T-helper 9 cell (primary cell): ENCODE data around the gene NBPF26.
"Not testable (repeated sequence)": the region's sequence is repeated elsewhere in the genome, so short reads cannot be mapped to it uniquely, and the experiment has no call there.

ENCODE experiments used
- DNase-seq: peaks from one replicate; pipeline ENCODE4 v3.0.0-alpha.2; 2020
- total RNA-seq, 2 donors: gene quantifications; one replicate each; lab custom pipeline; 2026; lab: John Stamatoyannopoulos, UW

The NBPF26 gene
- total RNA-seq = 26.8 to 40.4 reads per million in 2 donors

DNA sequence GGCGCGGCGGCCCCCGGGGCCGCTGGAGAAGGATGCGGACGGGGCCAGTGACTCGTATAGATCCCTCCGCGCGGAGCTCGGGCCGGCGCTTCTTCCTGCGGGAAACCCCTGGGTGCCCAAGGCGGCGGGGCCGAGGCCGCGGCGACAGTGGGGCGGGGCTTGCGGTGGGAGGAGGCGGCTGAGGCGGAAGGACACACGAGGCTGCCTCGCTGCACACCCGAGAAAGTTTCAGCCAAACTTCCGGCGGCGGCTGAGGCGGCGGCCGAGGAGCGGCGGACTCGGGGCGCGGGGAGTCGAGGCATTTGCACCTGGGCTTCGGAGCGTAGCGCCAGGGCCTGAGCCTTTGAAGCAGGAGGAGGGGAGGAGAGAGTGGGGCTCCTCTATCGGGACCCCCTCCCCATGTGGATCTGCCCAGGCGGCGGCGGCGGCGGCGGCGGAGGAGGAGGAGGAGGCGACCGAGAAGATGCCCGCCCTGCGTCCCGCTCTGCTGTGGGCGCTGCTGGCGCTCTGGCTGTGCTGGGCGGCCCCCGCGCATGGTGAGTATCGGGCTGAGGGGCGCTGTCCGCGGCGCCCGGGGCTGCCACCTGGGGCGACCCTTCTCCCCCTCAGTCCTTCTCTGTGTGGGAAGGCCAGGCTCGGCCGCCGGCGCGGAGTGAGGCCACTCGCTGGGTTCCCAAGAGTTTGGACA lies at the start of gene NBPF26:
Gene NBPF26 (plus strand): TSS at position 231 of the 688 bp plus-strand sequence.
- peak; percentile 48 for DNase-seq

DNA sequence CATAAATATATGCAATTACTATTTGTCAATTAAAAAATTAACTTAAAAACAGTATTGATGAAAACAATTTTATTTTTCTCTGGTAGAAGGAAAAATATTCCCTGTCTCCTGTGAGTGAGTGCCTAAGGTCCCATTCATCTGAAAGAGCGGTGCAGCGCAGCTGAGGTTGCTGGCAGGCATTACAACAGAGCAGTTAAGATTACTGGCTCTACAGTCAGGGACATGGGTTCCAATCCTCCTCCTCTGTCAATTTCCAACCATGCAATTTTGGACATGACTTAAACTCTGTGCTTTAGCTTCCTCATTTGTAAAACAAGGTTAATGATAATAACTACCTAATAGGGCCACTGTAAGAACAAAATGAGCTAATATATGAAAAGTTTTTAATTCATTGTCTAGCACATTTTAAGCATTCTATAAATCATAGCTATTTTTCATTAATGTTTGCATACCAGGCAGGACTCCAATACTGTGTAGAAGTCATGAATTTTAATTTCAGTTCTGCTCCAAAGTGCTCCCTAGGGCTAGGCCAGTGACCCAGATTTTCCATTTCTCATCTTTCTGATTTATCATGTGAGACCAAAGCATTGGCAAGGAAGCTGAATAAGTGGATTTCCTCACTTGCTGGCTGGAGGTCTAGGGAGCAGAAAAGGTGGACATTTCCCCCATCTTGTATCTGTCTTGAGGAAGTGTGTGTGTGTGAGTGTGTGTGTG lies 43.5 kb upstream of the NBPF26 start:
- not testable (repeated sequence) for DNase-seq

DNA sequence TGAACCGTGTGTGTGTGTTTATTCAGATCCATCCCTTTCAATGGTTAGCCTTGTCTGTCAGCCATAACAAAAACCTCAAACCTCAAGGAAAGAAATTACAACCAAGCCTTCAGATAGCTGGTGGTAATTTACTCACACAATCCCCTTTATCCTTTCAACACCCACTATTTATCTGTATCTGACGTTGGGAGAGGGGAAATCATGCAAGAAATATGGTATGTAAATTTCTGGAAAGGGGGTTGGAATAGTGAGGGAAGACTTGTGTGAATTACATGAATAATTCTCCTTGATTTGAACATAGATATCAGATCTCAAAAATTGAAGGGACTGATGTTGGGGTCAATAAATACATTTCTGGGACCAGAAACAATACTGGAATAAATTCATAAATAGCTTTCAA lies 42.8 kb upstream of the NBPF26 start:
- not testable (repeated sequence) for DNase-seq

DNA sequence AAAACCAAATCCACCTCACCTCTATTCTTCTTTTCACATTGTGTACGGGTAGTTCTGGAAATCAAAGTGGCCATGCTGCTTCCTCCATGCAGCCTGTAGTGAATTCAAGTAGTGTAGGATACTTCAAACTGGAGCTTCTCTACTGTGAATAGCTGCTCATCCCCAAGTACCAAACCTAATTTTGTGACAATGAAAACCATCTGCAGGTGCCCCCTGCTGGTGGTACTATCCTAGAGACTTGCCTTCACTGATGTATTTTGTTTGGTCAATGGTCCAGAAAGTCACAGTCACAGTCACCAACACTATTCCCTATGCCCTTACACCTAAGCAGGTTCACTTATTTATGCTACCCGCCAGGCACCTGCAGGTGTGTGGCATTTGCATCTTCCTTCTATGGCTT lies 39.3 kb upstream of the NBPF26 start:
- not testable (repeated sequence) for DNase-seq

DNA sequence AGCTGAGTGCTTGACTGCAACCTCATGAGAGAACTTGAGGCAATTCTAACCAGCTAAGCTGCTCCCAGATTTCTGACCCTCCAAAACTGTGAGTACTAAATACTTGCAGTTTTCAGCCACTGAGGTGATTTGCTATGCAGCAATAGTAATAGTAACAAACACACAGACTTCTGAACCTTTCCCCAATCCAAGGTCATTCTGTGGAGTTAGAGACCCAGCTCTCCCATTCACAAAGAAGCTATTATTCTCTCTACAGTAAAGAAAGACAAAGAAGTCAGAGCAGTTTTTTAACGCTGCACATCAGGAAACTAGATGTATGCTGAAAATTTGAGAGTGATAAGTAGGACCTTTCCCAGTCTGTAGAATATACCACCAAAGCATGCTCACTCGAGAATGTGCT lies 38.1 kb upstream of the NBPF26 start:
- DNase-seq = not testable (repeated sequence)

DNA sequence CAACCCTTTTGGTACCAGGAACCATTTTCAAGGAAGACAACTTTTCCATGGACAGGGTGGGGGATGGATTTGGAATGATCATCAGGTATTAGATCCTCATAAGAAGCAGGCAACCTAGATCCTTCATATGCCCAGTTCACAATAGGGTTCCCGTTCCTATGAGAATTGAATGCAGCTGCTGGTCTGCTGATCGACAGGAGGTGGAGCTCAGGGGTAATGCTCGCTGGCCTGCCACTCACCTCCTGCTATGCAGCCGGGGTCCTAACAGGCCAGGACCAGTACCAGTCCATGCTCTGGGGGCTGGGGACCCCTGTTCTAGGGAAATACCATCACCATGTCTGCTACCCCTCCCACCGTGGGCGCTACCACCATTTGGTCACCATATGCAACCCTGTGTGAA lies 36.5 kb upstream of the NBPF26 start:
- not testable (repeated sequence) for DNase-seq

DNA sequence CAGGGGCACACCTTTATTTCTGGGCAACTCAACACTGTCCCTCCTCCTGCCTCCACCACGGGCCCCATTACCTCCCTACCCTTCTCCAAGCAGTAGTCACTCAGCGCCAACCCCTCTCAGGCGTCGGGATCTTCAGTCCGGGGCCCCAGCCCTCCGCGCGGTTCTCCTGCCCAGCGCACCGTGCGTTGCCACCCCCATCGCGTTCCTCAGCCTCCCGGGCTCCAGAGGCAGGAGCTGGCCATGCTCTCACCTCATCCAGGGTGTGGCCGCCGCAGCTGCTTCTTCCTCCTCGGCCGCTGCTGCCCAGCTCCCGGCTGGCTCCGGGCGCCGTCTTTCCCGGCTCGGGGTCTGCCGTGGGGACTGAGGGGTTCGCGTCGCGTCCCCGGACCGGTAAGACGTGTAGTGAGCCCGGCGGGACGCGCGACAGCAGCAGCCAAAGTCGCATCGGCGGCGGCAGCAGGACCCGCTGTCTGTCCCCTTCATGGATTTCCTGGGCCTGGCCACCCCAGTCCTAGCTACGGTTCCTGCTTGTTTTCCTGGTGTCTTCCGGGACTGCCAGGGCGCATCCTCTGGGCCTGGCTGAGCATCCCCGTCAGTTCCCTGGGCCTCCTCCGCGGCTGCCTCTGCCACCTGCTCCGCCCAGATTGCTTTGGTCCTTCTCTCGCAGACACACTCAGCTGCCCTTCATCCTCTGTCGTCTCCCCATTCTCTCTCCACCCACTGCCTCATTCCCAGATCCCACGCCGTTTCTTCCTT lies 22.8 kb upstream of the NBPF26 start:
- DNase-seq = not testable (repeated sequence)

DNA sequence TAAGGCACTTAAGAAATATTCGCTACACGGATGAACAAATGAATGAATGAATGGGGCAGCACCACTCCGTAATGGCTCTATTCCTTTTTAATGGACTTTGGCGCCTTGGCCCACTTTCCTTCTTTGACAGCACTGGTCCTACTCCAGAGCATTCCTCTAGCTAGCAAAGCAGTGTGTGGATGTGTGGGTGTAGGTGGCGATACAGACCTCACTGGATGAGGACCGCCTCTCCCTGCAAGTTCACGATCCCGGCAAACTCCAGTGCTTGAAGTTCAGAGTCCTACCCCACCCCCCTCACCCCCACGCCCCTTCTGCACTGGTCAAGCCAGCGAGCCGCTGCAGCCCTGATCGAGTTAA lies 409 bp upstream of the NBPF26 start:
- DNase-seq = not testable (repeated sequence)

DNA sequence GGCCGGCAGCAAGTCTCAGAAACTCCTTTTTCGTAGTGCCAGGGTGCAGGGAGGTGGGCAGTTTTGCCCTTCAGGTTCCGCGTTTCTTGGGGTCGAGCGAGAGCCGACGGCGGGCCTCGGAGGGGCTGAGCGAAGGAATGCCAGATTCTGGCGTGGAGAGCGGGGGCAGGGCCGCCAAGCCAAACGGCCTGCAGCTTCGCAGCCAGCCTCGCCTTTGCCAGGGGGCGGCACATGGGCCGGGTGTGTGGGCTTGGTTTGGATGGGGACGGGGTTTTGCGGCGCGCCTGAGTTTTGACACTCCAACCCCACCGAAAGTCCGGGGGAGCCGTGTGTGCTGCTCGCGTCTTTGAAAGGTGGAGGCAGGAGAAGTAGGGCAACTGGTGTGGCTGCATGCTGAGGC lies 762 bp downstream of the NBPF26 start:
- not testable (repeated sequence) for DNase-seq

DNA sequence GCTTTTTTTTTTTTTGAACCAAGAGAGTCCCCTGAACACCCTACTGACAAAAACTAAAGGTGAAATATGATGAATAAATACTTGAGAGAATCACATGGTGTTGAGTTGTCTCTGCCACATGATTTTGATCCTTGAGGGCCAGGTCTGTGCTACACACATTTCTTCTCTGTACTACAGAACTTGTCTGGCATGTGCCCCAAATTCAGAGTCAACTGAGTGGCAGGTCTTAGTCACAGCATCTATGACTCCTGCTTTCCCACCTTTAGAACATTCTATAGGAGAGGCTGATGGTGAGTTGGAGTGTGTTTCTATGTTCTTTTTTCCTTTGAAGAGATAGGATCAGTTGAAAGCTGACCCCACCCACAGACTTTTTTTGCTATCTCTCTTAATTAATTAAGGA lies 5.1 kb downstream of the NBPF26 start:
- DNase-seq = not testable (repeated sequence)

DNA sequence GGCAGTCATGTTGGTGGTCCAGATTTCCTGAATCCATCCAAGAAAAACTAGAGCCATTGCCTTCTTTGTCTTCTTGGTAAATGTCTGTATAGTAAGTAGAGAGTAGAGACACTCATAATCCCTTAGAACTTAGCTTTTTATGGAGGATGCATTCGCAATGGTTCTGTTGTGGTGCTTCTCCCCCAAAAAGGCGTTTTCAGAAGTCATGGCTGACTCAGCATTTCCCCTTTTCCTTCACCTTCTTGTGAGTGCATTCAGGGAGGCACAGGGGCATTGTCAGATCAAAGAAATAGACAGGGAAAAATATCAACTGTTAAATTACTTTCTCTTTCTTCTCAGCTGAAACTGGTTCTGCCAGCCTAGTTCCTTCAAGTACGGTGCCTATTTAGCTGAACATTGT lies 45.3 kb downstream of the NBPF26 start:
- DNase-seq = not testable (repeated sequence)

DNA sequence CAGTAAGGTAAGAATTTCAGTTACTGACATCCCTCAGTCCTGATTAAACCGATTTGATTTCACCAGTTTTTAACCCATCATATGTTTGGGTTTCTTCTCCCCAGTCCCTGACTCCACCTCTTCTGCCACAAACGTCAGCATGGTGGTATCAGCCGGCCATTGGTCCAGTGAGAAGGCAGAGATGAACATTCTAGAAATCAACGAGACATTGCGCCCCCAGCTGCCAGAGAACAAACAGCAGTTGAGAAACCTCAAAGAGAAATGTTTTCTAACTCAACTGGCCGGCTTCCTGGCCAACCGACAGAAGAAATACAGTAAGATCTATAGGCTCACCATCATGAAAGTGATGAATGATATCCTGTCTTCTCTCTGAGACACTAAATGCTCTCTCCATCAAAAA lies 81.7 kb downstream of the NBPF26 start:
- DNase-seq = not testable (repeated sequence)

DNA sequence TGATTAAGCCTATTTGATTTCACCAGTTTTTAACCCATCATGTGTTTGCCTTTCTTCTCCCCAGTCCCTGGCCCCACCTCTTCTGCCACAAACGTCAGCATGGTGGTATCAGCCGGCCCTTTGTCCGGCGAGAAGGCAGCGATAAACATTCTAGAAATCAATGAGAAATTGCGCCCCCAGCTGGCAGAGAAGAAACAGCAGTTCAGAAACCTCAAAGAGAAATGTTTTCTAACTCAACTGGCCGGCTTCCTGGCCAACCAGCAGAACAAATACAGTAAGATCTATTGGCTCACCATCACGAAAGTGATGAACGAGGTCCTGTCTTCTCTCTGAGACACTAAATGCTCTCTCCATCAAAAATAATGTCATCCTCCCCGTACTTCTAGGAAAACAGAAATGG lies 88.1 kb downstream of the NBPF26 start:
- peak; percentile 0 for DNase-seq

DNA sequence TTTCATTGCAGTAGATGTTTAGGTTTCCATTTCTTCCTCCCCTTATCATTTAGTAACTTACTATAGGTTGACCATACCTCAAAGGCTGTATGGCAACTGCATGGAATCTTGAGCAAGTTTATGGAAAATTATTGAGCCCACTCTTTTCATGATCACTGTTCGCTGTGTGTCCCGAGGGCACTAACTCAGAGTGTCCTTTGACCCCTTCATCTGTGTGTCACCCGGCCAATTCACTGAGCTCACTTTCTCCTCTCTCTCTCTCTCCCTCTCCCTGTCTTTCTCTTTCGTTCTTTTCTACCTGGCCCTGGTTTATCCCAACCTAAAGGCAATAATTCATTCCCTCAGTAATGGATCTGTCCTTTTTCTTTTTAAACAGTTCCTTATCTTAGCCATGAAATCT lies 101.3 kb downstream of the NBPF26 start:
- not testable (repeated sequence) for DNase-seq

DNA sequence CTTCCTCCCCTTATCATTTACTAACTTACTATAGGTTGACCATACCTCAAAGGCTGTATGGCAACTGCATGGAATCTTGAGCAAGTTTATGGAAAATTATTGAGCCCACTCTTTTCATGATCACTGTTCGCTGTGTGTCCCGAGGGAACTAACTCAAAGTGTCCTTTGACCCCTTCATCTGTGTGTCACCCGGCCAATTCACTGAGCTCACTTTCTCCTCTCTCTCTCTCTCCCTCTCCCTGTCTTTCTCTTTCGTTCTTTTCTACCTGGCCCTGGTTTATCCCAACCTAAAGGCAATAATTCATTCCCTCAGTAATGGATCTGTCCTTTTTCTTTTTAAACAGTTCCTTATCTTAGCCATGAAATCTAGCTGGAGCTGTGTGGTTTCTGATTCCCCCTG lies 102.9 kb downstream of the NBPF26 start:
- not testable (repeated sequence) for DNase-seq

DNA sequence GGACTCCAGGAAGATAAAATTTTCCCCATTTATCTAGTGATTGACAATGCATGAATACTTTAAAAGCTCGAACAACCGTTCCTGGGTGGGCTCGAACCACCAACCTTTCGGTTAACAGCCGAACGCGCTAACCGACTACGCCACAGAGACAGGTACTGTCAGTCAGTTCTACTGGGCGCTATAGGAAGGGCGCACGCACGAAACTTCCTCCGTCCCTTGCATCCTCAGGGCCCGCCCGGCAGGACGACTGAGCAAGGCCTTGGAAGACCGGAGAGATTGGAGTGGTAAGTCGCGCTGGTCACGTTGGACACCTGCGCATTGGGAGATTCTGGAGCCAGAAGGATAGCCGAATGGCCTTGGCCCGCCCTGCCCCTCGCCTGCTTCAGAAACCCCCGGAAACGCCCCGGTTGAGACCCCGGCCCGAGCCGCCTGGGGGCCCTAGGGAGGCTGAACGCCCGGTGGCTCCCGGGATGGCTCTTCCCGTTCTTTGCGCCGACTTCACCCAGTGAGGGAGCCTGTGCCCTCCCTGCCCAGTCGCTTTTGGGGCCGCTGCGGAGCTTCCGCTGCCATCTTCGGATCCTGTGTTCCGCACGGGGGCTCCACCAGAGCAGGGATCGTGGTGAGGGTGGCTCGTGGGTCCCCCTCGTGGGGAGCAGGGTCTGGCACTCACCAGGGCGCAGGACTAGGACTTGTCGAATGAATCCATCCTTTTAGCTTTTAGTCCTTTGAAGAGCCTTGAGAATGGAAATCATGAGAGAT lies 120.6 kb downstream of the NBPF26 start:
- peak; percentile 66 for DNase-seq

DNA sequence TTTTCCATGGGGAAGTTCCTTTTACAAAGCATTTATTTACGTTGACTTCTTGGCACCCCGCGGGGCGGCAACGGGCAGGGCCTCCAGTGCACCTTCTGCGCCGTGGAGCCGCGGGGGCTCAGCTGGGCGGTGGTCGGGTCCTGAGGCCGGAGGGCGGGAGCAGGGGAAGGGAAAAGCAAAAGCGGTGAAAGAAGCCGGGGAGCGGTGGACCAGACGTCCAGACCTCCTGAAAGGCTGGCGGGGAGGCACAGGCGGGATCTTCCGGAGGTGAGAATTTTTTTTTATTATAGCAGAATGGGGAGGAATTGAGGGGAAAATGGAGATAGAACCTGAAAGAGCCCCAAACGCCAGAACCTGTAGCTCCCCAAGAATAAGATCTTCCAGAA lies 121.2 kb downstream of the NBPF26 start:
- DNase-seq = not testable (repeated sequence)

DNA sequence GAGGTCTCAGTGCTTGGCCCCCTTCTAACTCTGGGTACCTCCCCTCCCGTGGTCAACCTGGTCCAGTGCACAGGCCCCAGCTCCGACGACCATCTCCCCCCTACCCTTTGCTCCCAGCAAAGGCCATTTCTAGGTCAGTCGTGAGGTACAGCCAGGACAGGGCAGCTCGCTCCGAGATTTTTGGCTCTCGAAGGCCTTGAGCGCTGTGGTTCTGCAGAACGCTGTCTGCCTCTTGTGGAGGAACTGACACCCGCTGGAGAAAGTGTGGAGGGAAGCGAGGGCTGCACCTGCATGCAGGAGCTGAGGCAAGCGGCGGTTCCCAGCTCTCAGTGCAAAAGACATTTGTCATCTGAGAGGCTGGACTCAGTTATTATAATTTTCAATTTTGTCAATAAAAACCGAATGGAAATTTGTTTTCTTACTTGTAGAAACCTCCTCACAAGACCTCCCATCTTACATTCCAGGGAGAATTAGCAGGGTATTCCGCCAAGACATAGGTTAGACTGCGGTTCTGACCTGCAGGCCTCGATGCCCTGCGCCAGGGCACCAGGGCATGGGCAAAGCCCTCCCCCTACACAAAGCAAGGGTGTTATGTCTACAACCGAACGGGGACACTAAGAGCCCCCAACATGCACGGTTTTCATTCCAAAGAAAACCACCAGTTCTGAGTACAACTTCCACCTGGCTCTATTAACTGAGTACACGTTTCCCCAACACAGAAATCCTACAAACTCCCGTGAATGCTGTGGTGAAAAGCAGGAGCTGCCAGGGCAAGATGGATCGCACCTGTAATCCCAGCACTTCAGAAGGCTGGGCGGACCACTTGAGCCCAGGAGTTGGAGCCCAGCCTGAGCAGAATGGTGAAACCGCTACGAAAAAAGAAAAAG lies 125.9 kb downstream of the NBPF26 start:
- DNase-seq = not testable (repeated sequence)

DNA sequence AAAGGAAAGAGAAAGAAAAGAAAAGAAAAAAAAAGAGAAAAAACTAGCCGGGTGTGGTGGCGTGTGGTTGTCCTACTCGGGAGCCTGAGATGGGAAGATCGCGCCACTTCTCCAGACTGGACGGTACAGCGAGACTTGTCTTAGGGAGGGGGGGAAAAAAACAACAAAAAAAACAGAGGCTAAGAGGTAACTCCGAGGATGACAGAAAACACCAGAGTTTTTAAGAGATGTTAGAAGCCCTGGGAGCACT lies 126.5 kb downstream of the NBPF26 start:
- DNase-seq = not testable (repeated sequence)

DNA sequence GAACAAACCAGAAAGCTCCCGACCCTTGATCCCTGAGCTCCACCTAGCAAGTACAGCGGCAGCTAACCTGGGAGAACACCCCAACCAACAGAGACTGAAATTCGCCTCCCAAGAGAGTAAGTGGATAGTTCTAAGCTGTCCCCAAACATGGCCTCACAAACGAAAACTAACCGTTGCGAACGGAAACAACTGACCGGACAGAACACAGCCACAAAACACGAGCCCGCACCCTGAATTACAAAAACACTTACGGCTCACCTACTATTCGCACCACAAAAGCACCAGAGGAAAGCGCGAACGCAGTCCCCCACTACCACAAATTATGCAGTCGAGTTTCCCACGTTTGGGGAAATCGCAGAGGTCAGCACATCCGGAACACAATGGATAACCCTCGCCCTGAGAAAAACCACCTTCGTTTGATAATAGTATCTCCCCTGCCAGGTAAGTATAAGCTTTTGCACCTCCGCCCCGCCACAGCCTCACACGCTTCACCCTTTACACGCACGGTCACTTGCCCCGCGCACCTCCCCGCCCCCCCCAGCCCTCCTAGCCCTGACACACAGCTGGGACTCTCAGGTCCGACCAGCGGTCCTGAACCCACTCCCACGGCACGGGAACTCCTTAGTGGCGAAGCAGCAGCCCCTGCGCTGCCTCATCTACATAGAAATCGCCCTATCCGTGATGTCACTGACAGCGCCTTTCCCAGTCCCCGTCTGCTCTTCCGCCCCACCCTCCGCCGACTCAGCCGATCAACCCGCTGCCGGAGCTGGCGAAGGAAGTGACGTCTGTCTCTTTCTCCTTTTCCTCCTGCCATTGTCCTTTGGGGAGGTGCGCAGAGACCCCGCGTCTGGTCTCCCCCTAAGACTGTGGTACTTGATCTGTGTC lies 127.0 kb downstream of the NBPF26 start:
- DNase-seq = peak; percentile 49

DNA sequence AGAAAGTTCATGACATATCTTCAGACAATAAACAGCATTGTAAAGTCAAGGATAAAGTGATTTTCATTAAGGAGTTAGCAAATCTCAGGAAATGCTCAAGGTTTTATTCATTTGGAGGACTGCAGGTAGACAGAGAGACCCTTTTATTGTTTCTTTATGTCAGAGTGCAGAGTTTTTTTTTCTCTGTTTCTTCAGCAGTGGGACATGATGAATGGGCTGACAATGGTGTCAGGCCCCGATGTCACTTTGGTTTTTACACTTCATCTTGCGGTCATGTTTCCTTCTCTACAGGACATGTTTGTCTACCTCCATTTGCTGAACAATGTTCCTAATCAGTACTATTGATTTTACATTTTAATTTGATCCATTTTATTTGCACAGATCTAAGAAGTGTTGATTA lies 134.4 kb downstream of the NBPF26 start:
- DNase-seq = not testable (repeated sequence)
